ENCODE measurements around the gene ZNF202. TPM values are rescaled to one million over a fixed set of nuclear protein-coding genes. Genes with fewer than 3 reads are reported as not detected.

ZNF202 gene
- total and polyA plus RNA-seq, 2 of the 13 experiments (the other 11 are each of a cell fraction or from before 2014, with no cell fraction given), result 7.7 to 7.9 TPM

- TF ChIP-seq JUNB (CRISPR knock-in tag; IDR thresholded peaks at IDR 0.05; ENCODE audit: borderline replicate concordance), result no peak
- TF ChIP-seq HOXA7 (CRISPR knock-in tag; IDR thresholded peaks at IDR 0.05), result no peak
- no peak for TF ChIP-seq MXD1 (CRISPR knock-in tag; IDR thresholded peaks at IDR 0.05)
- TF ChIP-seq, protein P1, sequence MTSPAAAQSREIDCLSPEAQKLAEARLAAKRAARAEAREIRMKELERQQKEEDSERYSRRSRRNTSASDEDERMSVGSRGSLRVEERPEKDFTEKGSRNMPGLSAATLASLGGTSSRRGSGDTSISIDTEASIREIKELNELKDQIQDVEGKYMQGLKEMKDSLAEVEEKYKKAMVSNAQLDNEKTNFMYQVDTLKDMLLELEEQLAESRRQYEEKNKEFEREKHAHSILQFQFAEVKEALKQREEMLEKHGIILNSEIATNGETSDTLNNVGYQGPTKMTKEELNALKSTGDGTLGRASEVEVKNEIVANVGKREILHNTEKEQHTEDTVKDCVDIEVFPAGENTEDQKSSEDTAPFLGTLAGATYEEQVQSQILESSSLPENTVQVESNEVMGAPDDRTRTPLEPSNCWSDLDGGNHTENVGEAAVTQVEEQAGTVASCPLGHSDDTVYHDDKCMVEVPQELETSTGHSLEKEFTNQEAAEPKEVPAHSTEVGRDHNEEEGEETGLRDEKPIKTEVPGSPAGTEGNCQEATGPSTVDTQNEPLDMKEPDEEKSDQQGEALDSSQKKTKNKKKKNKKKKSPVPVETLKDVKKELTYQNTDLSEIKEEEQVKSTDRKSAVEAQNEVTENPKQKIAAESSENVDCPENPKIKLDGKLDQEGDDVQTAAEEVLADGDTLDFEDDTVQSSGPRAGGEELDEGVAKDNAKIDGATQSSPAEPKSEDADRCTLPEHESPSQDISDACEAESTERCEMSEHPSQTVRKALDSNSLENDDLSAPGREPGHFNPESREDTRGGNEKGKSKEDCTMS (CRISPR knock-in tag; conservative IDR thresholded peaks at IDR 0.05), result no peak
- TF ChIP-seq ZNF576 (CRISPR knock-in tag; IDR thresholded peaks at IDR 0.05), result peak; percentile 100
- TF ChIP-seq SMC3 (IDR thresholded peaks at IDR 0.05; ENCODE audit: low read length), result peak; percentile 80
- no peak for TF ChIP-seq BCLAF1 (IDR thresholded peaks at IDR 0.05)
- no peak for TF ChIP-seq FOXA3 (CRISPR knock-in tag; IDR thresholded peaks at IDR 0.05)
- no peak for TF ChIP-seq ZNF264 (CRISPR knock-in tag; IDR thresholded peaks at IDR 0.05)
Observed at GRCh38 chr11:123707606-123708205, 33.8 kb downstream of the ZNF202 start (continued).
